HCT116 (cell line): ENCODE measurements around the gene LSAMP. TPM values are rescaled to one million over a fixed set of nuclear protein-coding genes. Genes with fewer than 3 reads are reported as not detected.

Experiments
- ATAC-seq: fragments of 200-7000 bp; cut with Tn5 transposase; 2 replicates; pipeline ENCODE4 v1.9.1; 2020; ENCODE audit warnings: mild to moderate bottlenecking, moderate library complexity
- BruUV-seq: library from RNA; stranded (reverse); fragments of 400-500 nt; replicated peaks from 2 replicates; lab custom pipeline; 2021; lab: Mats Ljungman, UMichigan
- CTCF ChIA-PET: fragments of 300-600 bp; sonication (Branson Sonifier 250); formaldehyde crosslinking; loops from one replicate; lab custom pipeline; 2021; ENCODE audit warnings: antibody characterized with exemption; lab: Charles Lee
- POLR2A ChIA-PET: fragments of 300-600, 350-600 bp; sonication (Branson Sonifier 250); formaldehyde crosslinking; loops from one replicate; lab custom pipeline; 2021; ENCODE audit warnings: antibody characterized with exemption; lab: Charles Lee
- RAD21 ChIA-PET, 2 experiments: fragments of 300-600 bp; sonication (Branson Sonifier 250); formaldehyde crosslinking; loops; one replicate each; lab custom pipeline; 2023; ENCODE audit warnings: low total read pairs in 2 of 2; ENCODE audit not compliant: uncharacterized antibody in 2 of 2, unreplicated experiment in 2 of 2, low non-redundant PET in 1 of 2; lab: Charles Lee
- DNase-seq: peaks from one replicate; pipeline ENCODE4 v3.0.0-alpha.2; 2010; ENCODE audit warnings: low read depth, low spot score
- H2AFZ ChIP-seq: fragments of 200-600 bp; shearing (Covaris generic), sonication (generic); 2 replicates; pipeline ENCODE4 v1.6.1; 2017; ENCODE audit warnings: low read depth, mixed run types, mixed read lengths, antibody characterized with exemption, low read length; ENCODE audit not compliant: poor library complexity, severe bottlenecking
- H3K27ac ChIP-seq: 2 replicates; pipeline ENCODE4 v1.5.1; 2012; ENCODE audit warnings: low read depth, low read length
- H3K27me3 ChIP-seq: fragments of 200-600 bp; sonication (generic); 2 replicates; pipeline ENCODE4 v1.6.1; 2016; ENCODE audit warnings: mixed run types, low read length, mixed read lengths; ENCODE audit not compliant: insufficient read depth
- H3K36me3 ChIP-seq, 2 experiments: fragments of 200-500 bp in 1 of 2; fragments of 200-600 bp in 1 of 2; sonication (Bioruptor generic) in 1 of 2; sonication (generic) in 1 of 2; 2 replicates each; pipeline versions ENCODE4 v1.5.1 to v1.6.1; 2014 to 2016; ENCODE audit warnings: low read length in 2 of 2, inconsistent platforms in 1 of 2, mixed read lengths in 1 of 2, mixed run types in 1 of 2; ENCODE audit not compliant: insufficient read depth in 2 of 2, control insufficient read depth in 1 of 2
- H3K4me1 ChIP-seq, 2 experiments: fragments of 200-600 bp in 1 of 2; sonication (generic) in 1 of 2; 2 replicates each; pipeline versions ENCODE4 v1.5.1 to v1.6.1; 2012 to 2017; ENCODE audit warnings: low read length in 2 of 2, inconsistent platforms in 1 of 2, mild to moderate bottlenecking in 1 of 2, mixed read lengths in 1 of 2, mixed run types in 1 of 2, moderate library complexity in 1 of 2; ENCODE audit not compliant: insufficient read depth in 2 of 2, control insufficient read depth in 1 of 2
- H3K4me2 ChIP-seq: fragments of 200-600 bp; sonication (generic); 2 replicates; pipeline ENCODE4 v1.6.1; 2017; ENCODE audit warnings: mixed run types, low read length, mixed read lengths
- H3K4me3 ChIP-seq, 2 experiments: fragments of 200-600 bp in 1 of 2; sonication (generic) in 1 of 2; replicated peaks in 1 of 2; 2 replicates each; pipeline ENCODE4 v1.5.1; 2011 to 2016; ENCODE audit warnings: low read length in 2 of 2, control low read depth in 1 of 2, low read depth in 1 of 2, mild to moderate bottlenecking in 1 of 2, mixed read lengths in 1 of 2, mixed run types in 1 of 2
- H3K79me2 ChIP-seq: fragments of 200-600 bp; sonication (generic); 2 replicates; pipeline ENCODE4 v1.6.1; 2017; ENCODE audit warnings: mild to moderate bottlenecking, mixed run types, low read length, moderate library complexity, mixed read lengths; ENCODE audit not compliant: insufficient read depth
- H3K9ac ChIP-seq: fragments of 200-600 bp; sonication (generic); 2 replicates; pipeline ENCODE4 v1.6.1; 2016; ENCODE audit warnings: low read length, mixed read lengths
- H3K9me2 ChIP-seq: fragments of 200-600 bp; sonication (generic), shearing (Covaris generic); 2 replicates; pipeline ENCODE4 v1.6.1; 2017; ENCODE audit warnings: mixed run types, mild to moderate bottlenecking, moderate library complexity; ENCODE audit not compliant: insufficient read depth
- H3K9me3 ChIP-seq, 2 experiments: fragments of 200-500 bp in 1 of 2; fragments of 200-600 bp in 1 of 2; sonication (Bioruptor generic) in 1 of 2; sonication (generic) in 1 of 2; 2 replicates each; pipeline ENCODE4 v1.6.1; 2014 to 2017; ENCODE audit warnings: low read length in 2 of 2, mixed read lengths in 2 of 2, inconsistent platforms in 1 of 2, low read depth in 1 of 2, mild to moderate bottlenecking in 1 of 2, mixed run types in 1 of 2, moderate library complexity in 1 of 2; ENCODE audit not compliant: control insufficient read depth in 1 of 2, insufficient read depth in 1 of 2
- H4K20me1 ChIP-seq: fragments of 200-600 bp; sonication (generic), shearing (Covaris generic); 2 replicates; pipeline ENCODE4 v1.6.1; 2017; ENCODE audit warnings: mixed run types, mild to moderate bottlenecking, moderate library complexity; ENCODE audit not compliant: insufficient read depth
- CBX3 ChIP-seq: IDR thresholded peaks from 2 replicates; pipeline ENCODE4 v1.6.1; 2012; ENCODE audit warnings: low read depth
- CEBPB ChIP-seq: IDR thresholded peaks from 2 replicates; pipeline ENCODE4 v1.6.1; 2012; ENCODE audit warnings: low read depth
- EGR1 ChIP-seq: IDR thresholded peaks from 2 replicates; pipeline ENCODE4 v1.6.1; 2012; ENCODE audit warnings: low read depth
- ELF1 ChIP-seq: IDR thresholded peaks from 2 replicates; pipeline ENCODE4 v1.6.1; 2012; ENCODE audit warnings: low read depth, borderline replicate concordance
- EZH2 ChIP-seq: fragments of 200-600 bp; sonication (generic); IDR thresholded peaks from 2 replicates; pipeline ENCODE4 v1.6.1; 2017; ENCODE audit warnings: antibody characterized with exemption, mixed run types
- EZH2phosphoT487 ChIP-seq: fragments of 200-600 bp; IDR thresholded peaks from 2 replicates; pipeline ENCODE4 v1.6.1; 2018; ENCODE audit warnings: antibody characterized with exemption, borderline replicate concordance
- FOSL1 ChIP-seq: IDR thresholded peaks from 2 replicates; pipeline ENCODE4 v1.6.1; 2012; ENCODE audit warnings: low read depth
- JUND ChIP-seq: IDR thresholded peaks from 2 replicates; pipeline ENCODE4 v1.6.1; 2012
- MAX ChIP-seq: IDR thresholded peaks from 2 replicates; pipeline ENCODE4 v1.6.1; 2012
- POLR2AphosphoS5 ChIP-seq: IDR thresholded peaks from 2 replicates; pipeline ENCODE4 v1.6.1; 2011; ENCODE audit warnings: mild to moderate bottlenecking, low read depth, low read length, moderate library complexity
- RAD21 ChIP-seq: IDR thresholded peaks from 2 replicates; pipeline ENCODE4 v1.6.1; 2012; ENCODE audit warnings: low read depth, mild to moderate bottlenecking
- SIN3A ChIP-seq: IDR thresholded peaks from 2 replicates; pipeline ENCODE4 v1.6.1; 2012; ENCODE audit warnings: low read depth
- SP1 ChIP-seq: IDR thresholded peaks from 2 replicates; pipeline ENCODE4 v1.6.1; 2012; ENCODE audit warnings: low read depth
- SRF ChIP-seq: IDR thresholded peaks from 2 replicates; pipeline ENCODE4 v1.6.1; 2012; ENCODE audit warnings: low read depth
- TCF7L2 ChIP-seq: IDR thresholded peaks from 2 replicates; pipeline ENCODE4 v1.7.0; 2011; ENCODE audit warnings: borderline replicate concordance, inconsistent platforms; ENCODE audit not compliant: insufficient read depth, insufficient read length; ENCODE audit errors: extremely low read depth
- YY1 ChIP-seq: IDR thresholded peaks from 2 replicates; pipeline ENCODE4 v1.6.1; 2011; ENCODE audit warnings: low read length, low read depth, moderate library complexity, mild to moderate bottlenecking; ENCODE audit not compliant: insufficient replicate concordance; ENCODE audit errors: extremely low read depth
- ZBTB33 ChIP-seq: IDR thresholded peaks from 2 replicates; pipeline ENCODE4 v1.6.1; 2011; ENCODE audit warnings: mild to moderate bottlenecking, low read length, moderate library complexity; ENCODE audit not compliant: insufficient replicate concordance; ENCODE audit errors: extremely low read depth
- ZFX ChIP-seq: fragments of 450-650 bp; IDR thresholded peaks from 2 replicates; pipeline ENCODE4 v1.6.1; 2017
- intact Hi-C: fragments of 100-400 bp; cut with micrococcal nuclease; formaldehyde crosslinking; loops from 2 replicates; pipeline ENCODE4 v1.10.0; 2022
- total RNA-seq: library from RNA; stranded (reverse); gene quantifications from one replicate; pipeline ENCODE4 v1.2.1, GENCODE V29; 2021; ENCODE audit not compliant: unreplicated experiment
- TF ChIP-seq, protein P1 (sequence below): IDR thresholded peaks from 2 replicates; pipeline ENCODE4 v1.6.1; 2012

The LSAMP gene
- total RNA-seq, 1 experiment from 2014 or later: 0.25 TPM

DNA sequence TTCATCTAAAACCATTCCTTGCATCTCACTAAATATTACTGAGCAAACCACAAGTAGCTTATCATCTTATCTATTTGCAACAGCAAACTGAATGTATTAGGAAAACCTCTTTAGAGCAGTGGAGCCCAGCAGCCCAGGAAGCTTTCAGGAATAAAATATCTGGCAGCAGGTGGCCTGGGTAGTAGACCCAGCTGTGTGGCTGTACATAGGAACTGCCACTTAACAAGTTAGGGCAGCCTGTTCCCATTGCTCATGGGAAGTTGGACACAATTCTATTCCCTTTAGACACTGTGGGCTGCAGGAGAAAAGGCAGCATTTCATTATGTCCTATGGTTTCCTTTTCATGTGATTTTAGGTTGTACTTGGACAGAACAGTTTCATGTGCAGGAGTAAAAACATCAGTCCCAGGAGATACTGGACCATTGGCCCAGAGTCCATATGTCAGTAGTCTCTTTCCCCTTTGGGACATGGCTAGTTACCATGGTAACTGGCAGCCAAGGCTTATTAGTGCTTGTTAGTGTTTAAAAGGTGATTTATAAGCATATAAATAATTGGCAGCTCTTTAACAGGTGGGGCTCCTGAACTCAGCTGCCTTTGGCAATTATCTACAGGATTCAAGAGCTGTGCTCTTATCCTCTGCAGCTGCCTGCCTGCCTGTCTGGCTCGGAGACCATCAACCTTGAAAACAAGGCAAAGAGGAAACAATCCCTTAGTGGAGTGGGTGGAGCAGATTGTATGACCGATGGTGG is 28.9 kb upstream of the LSAMP start:
- no peak for ATAC-seq
- CTCF ChIA-PET: no interaction called here

GRCh38 chr3:116473602-116474001 is 28.3 kb upstream of the LSAMP start:
- no peaks in the 10 kb centered on the region for H3K36me3 ChIP-seq
- intact Hi-C loops: no loop called here
- DNase-seq (no peak), ATAC-seq (no peak)
- BruUV-seq: no TSS peak
- H3K27ac ChIP-seq: no peak overlapping the region
- no peak overlapping the region for H3K4me3 ChIP-seq
- no peak overlapping the region for H2AFZ ChIP-seq
- no peaks in the 10 kb centered on the region for H3K9me2 ChIP-seq
- CTCF ChIA-PET: no interaction called here
- RAD21 ChIA-PET: no interaction called here
- no peaks in the 10 kb centered on the region for H4K20me1 ChIP-seq
- POLR2A ChIA-PET: no interaction called here
- no peaks in the 10 kb centered on the region; a peak in 1 of 4 replicates for H3K9me3 ChIP-seq
- H3K9ac ChIP-seq: no peak overlapping the region
- no peaks in the 10 kb centered on the region for H3K79me2 ChIP-seq
- no peak overlapping the region for H3K4me2 ChIP-seq
- H3K4me1 ChIP-seq: no peaks in the 10 kb centered on the region
- no peaks in the 10 kb centered on the region for H3K27me3 ChIP-seq
- TF ChIP-seq CEBPB: no peak
- TF ChIP-seq SIN3A: no peak
- no peak for TF ChIP-seq EGR1
- TF ChIP-seq, protein P1, sequence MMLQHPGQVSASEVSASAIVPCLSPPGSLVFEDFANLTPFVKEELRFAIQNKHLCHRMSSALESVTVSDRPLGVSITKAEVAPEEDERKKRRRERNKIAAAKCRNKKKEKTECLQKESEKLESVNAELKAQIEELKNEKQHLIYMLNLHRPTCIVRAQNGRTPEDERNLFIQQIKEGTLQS: no peak
- TF ChIP-seq MAX: no peak
- no peak for TF ChIP-seq POLR2AphosphoS5
- TF ChIP-seq CBX3: no peak
- TF ChIP-seq FOSL1: no peak
- TF ChIP-seq ELF1: no peak
- TF ChIP-seq JUND: no peak
- TF ChIP-seq SRF: no peak
- TF ChIP-seq ZBTB33: no peak
- no peak for TF ChIP-seq ZFX

More for the DNA sequence above, 28.9 kb upstream of the LSAMP start:
- H3K4me3 ChIP-seq: no peak overlapping the region
- H3K9me3 ChIP-seq: peaks cover 0 to 3% of the 10 kb centered on the region in 2 experiments; a peak in 1 of 4 replicates
- no peaks in the 10 kb centered on the region for H3K79me2 ChIP-seq
- intact Hi-C loops: no loop called here
- ChIA-PET POLR2A (no interaction called here), RAD21 (no interaction called here)
- no peaks in the 10 kb centered on the region for H4K20me1 ChIP-seq
- H3K9ac ChIP-seq: no peak overlapping the region
- no peak for DNase-seq
- no peaks in the 10 kb centered on the region for H3K36me3 ChIP-seq
- H3K27ac ChIP-seq: no peak overlapping the region
- no TSS peak for BruUV-seq
- H3K4me1 ChIP-seq: no peaks in the 10 kb centered on the region
- H3K27me3 ChIP-seq: no peaks in the 10 kb centered on the region
- no peaks in the 10 kb centered on the region for H3K9me2 ChIP-seq
- no peak overlapping the region for H3K4me2 ChIP-seq
- TF ChIP-seq MAX (no peak), ELF1 (no peak), EGR1 (no peak), CEBPB (no peak), EZH2 (no peak), CBX3 (no peak), JUND (no peak), RAD21 (no peak), SIN3A (no peak), SP1 (no peak), YY1 (no peak), TCF7L2 (no peak), EZH2phosphoT487 (no peak)
- TF ChIP-seq, protein P1: no peak
- no peak overlapping the region for H2AFZ ChIP-seq
